MCF 10A (cell line): Measurements from ENCODE around the gene LAYN. TPM values are rescaled to one million over a fixed set of nuclear protein-coding genes. Genes with fewer than 3 reads are reported as not detected.

Source experiments
- BruUV-seq: library from RNA; stranded (reverse); fragments of 400-500 nt; replicated peaks from 2 replicates; lab custom pipeline; 2021; lab: Mats Ljungman, UMichigan
- CTCF ChIA-PET: fragments of 300-600 bp; sonication (Branson Sonifier 250); formaldehyde crosslinking; extraction: SDS; loops from one replicate; lab custom pipeline; 2021; ENCODE audit warnings: antibody characterized with exemption, inconsistent platforms; lab: Yijun Ruan, JAX
- POLR2A ChIA-PET: fragments of 300-600, 350-650 bp; sonication (Branson Sonifier 250); formaldehyde crosslinking; extraction: SDS; loops from one replicate; lab custom pipeline; 2020; ENCODE audit warnings: antibody characterized with exemption, inconsistent platforms; lab: Yijun Ruan, JAX
- DNase-seq: peaks from one replicate; pipeline ENCODE4 v3.0.0-alpha.2; 2018; ENCODE audit not compliant: unreplicated experiment
- H3K27ac Mint-ChIP-seq: one replicate; pipeline ENCODE4 v1.8.0; 2022; ENCODE audit warnings: mild to moderate bottlenecking, low read depth, mixed read lengths; ENCODE audit not compliant: unreplicated experiment
- H3K27me3 Mint-ChIP-seq: one replicate; pipeline ENCODE4 v1.8.0; 2022; ENCODE audit warnings: mixed read lengths; ENCODE audit not compliant: insufficient read depth, unreplicated experiment
- H3K36me3 Mint-ChIP-seq: one replicate; pipeline ENCODE4 v1.8.0; 2022; ENCODE audit warnings: mild to moderate bottlenecking, moderate library complexity, mixed read lengths; ENCODE audit not compliant: insufficient read depth, unreplicated experiment
- H3K4me1 Mint-ChIP-seq: one replicate; pipeline ENCODE4 v1.8.0; 2022; ENCODE audit warnings: mixed read lengths; ENCODE audit not compliant: insufficient read depth, unreplicated experiment
- H3K4me3 Mint-ChIP-seq: one replicate; pipeline ENCODE4 v1.8.0; 2022; ENCODE audit warnings: mild to moderate bottlenecking, moderate library complexity, mixed read lengths; ENCODE audit not compliant: unreplicated experiment
- H3K9me3 Mint-ChIP-seq: one replicate; pipeline ENCODE4 v1.8.0; 2022; ENCODE audit warnings: mixed read lengths; ENCODE audit not compliant: unreplicated experiment
- intact Hi-C: fragments of 100-400 bp; cut with micrococcal nuclease; formaldehyde crosslinking; loops from 2 replicates; pipeline ENCODE4 v1.14.1; 2022
- total RNA-seq: library from RNA; stranded (reverse); gene quantifications from 2 replicates; pipeline ENCODE4 v1.2.3, GENCODE V29; 2022
- TF ChIP-seq, protein P1 (sequence below): fragments of 200-600 bp; IDR thresholded peaks from one replicate; pipeline ENCODE4 v1.8.0; 2022; ENCODE audit warnings: antibody characterized with exemption, mild to moderate bottlenecking; ENCODE audit not compliant: unreplicated experiment

LAYN gene
- total RNA-seq, 1 experiment from 2014 or later, result not detected

- no peak for DNase-seq
- ChIA-PET CTCF (interaction anchor here (0.8 to 1.1 kb wide), 2 partner anchors 228 to 267 kb away, joined by 3 read pairs; no protein-coding TSS in a partner anchor), POLR2A (no interaction called here)
- no peaks in the 10 kb centered on the region for H3K36me3 Mint-ChIP-seq
- H3K9me3 Mint-ChIP-seq, result no peaks in the 10 kb centered on the region
- H3K27ac Mint-ChIP-seq, result no peak overlapping the region
- peaks cover 5% of the 10 kb centered on the region for H3K4me1 Mint-ChIP-seq
- no peak overlapping the region for H3K4me3 Mint-ChIP-seq
- no TSS peak for BruUV-seq
- TF ChIP-seq, protein P1, sequence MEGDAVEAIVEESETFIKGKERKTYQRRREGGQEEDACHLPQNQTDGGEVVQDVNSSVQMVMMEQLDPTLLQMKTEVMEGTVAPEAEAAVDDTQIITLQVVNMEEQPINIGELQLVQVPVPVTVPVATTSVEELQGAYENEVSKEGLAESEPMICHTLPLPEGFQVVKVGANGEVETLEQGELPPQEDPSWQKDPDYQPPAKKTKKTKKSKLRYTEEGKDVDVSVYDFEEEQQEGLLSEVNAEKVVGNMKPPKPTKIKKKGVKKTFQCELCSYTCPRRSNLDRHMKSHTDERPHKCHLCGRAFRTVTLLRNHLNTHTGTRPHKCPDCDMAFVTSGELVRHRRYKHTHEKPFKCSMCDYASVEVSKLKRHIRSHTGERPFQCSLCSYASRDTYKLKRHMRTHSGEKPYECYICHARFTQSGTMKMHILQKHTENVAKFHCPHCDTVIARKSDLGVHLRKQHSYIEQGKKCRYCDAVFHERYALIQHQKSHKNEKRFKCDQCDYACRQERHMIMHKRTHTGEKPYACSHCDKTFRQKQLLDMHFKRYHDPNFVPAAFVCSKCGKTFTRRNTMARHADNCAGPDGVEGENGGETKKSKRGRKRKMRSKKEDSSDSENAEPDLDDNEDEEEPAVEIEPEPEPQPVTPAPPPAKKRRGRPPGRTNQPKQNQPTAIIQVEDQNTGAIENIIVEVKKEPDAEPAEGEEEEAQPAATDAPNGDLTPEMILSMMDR, result no peak
- intact Hi-C loops, result no loop called here
- no peaks in the 10 kb centered on the region for H3K27me3 Mint-ChIP-seq
Measured at GRCh38 chr11:111549196-111549868, 8.8 kb downstream of the LAYN start.

DNA sequence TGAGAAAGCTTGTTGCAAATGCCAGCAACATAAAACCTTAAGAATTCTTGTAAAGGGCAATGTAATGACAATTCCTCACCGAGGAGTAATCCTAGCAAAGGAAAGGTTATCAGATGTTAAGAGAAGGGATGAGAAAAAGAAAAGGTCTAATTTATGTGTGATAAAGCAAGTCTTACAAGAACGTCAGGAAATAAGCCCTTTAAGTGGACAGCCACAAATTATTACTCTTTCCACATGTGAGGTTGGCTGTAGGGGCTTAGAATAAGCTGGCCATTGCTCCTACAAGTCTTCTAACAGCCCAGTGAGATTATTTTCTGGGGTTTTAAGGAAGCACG lies 9.3 kb downstream of the LAYN start:
- DNase-seq, result no peak
- intact Hi-C loops, result no loop called here
- no peaks in the 10 kb centered on the region for H3K27me3 Mint-ChIP-seq
- H3K27ac Mint-ChIP-seq, result no peak overlapping the region
- POLR2A ChIA-PET, result no interaction called here
- TF ChIP-seq, protein P1, result no peak
- no peaks in the 10 kb centered on the region for H3K9me3 Mint-ChIP-seq
- no peak overlapping the region for H3K4me3 Mint-ChIP-seq
- H3K4me1 Mint-ChIP-seq, result peaks cover 6% of the 10 kb centered on the region
- H3K36me3 Mint-ChIP-seq, result no peaks in the 10 kb centered on the region
- BruUV-seq, result no TSS peak
- CTCF ChIA-PET, result interaction anchor here (1.1 to 1.5 kb wide), 2 partner anchors 96 to 267 kb away, joined by 3 read pairs; no protein-coding TSS in a partner anchor

- ChIA-PET POLR2A (interaction anchor here (0.6 kb wide), 1 partner anchor 1005 kb away, joined by 3 read pairs; no protein-coding TSS in a partner anchor), CTCF (interaction anchor here (0.6 to 1.5 kb wide), 4 partner anchors 16 to 268 kb away, joined by 3 to 5 read pairs (median 3); no protein-coding TSS in a partner anchor)
- no peak for DNase-seq
- Mint-ChIP-seq H3K9me3 (no peaks in the 10 kb centered on the region), H3K4me1 (peaks cover 10% of the 10 kb centered on the region), H3K4me3 (no peak overlapping the region), H3K27ac (no peak overlapping the region), H3K36me3 (no peaks in the 10 kb centered on the region), H3K27me3 (no peaks in the 10 kb centered on the region)
- no TSS peak for BruUV-seq
- TF ChIP-seq, protein P1, result no peak
- intact Hi-C loops, result no loop called here
Measured at GRCh38 chr11:111550258-111550657, 9.7 kb downstream of the LAYN start.

DNA sequence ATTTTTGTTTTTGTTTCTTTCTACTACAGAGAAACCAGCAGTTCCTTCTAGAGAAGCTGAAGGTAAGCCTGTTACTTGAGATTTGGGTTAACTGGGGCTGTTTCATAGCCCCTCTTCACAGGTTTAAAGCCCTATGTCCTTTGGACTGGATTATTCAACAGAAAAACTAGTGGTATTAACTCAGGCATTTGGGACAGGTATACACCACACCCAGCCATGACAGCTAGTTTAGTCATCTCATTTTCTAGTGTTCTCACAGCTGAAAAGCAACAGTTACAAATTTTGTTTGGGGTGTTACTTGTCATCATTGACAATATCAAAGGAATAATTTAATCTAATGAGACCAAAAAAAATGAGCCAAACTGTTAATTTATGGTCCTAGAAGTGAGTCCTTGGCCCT lies 14.0 kb downstream of the LAYN start:
- ChIA-PET POLR2A (interaction anchor here (1.1 to 2.1 kb wide), 11 partner anchors 16 to 212 kb away, joined by 3 to 14 read pairs (median 4); partner anchors contain the start of gene PPP2R1B), CTCF (interaction anchor here (0.6 to 4.2 kb wide), 9 partner anchors 12 to 906 kb away, joined by 3 to 25 read pairs (median 4); no protein-coding TSS in a partner anchor)
- H3K27ac Mint-ChIP-seq, result peak overlapping the region; percentile 18
- BruUV-seq, result no TSS peak
- intact Hi-C loops, result no loop called here
- peaks cover 20% of the 10 kb centered on the region for H3K4me1 Mint-ChIP-seq
- DNase-seq, result peak; percentile 38
- H3K36me3 Mint-ChIP-seq, result no peaks in the 10 kb centered on the region
- no peak overlapping the region for H3K4me3 Mint-ChIP-seq
- H3K27me3 Mint-ChIP-seq, result no peaks in the 10 kb centered on the region
- H3K9me3 Mint-ChIP-seq, result no peaks in the 10 kb centered on the region
- TF ChIP-seq, protein P1, result no peak
